ENCODE data around the gene BUB1.
A peak's percentile ranks its signal among the peaks of the same experiment; 100 is the strongest.

Gene BUB1

GRCh38 chr2:110669079-110669478, 8.8 kb downstream of the BUB1 start:
- no peak for TF ChIP-seq CTCF (IDR thresholded peaks at IDR 0.05; ENCODE audit: low read depth, low read length)
- DNase-seq (ENCODE audit: extremely low read depth, low read depth), result no peak

- peak; percentile 29 for DNase-seq (ENCODE audit: extremely low read depth, low read depth)
- TF ChIP-seq CTCF (IDR thresholded peaks at IDR 0.05; ENCODE audit: low read depth, low read length), result no peak
Observed at GRCh38 chr2:110667071-110667470, 10.8 kb downstream of the BUB1 start.

GRCh38 chr2:110664135-110664534, 13.7 kb downstream of the BUB1 start:
- TF ChIP-seq CTCF (IDR thresholded peaks at IDR 0.05; ENCODE audit: low read depth, low read length), result no peak
- DNase-seq (ENCODE audit: extremely low read depth, low read depth), result no peak

GRCh38 chr2:110662560-110662959, 15.3 kb downstream of the BUB1 start:
- TF ChIP-seq CTCF (IDR thresholded peaks at IDR 0.05; ENCODE audit: low read depth, low read length), result no peak
- no peak for DNase-seq (ENCODE audit: extremely low read depth, low read depth)

- TF ChIP-seq CTCF (IDR thresholded peaks at IDR 0.05; ENCODE audit: low read depth, low read length), result no peak
- no peak for DNase-seq (ENCODE audit: extremely low read depth, low read depth)
Observed at GRCh38 chr2:110660558-110660957, 17.3 kb downstream of the BUB1 start.

GRCh38 chr2:110659248-110659647, 18.6 kb downstream of the BUB1 start:
- no peak for TF ChIP-seq CTCF (IDR thresholded peaks at IDR 0.05; ENCODE audit: low read depth, low read length)
- no peak for DNase-seq (ENCODE audit: extremely low read depth, low read depth)

GRCh38 chr2:110657724-110658305, 20.0 kb downstream of the BUB1 start:
- no peak for TF ChIP-seq CTCF (IDR thresholded peaks at IDR 0.05; ENCODE audit: low read depth, low read length)
- no peak for DNase-seq (ENCODE audit: extremely low read depth, low read depth)
